Astrocyte (in vitro differentiated cells and primary cell): ENCODE data around the gene SPINK6. TPM values are rescaled to one million over a fixed set of nuclear protein-coding genes. Genes with fewer than 3 reads are reported as not detected.

Experiments used
- DNase-seq: peaks from one replicate; pipeline ENCODE4 v3.0.0-alpha.2; 2010; ENCODE audit warnings: low read depth
- FAIRE-seq: peaks from 2 replicates; lab custom pipeline; 2011; peaks lifted over from hg19 to GRCh38; lab: Jason Lieb, UNC
- H2AFZ ChIP-seq: 2 replicates; pipeline ENCODE4 v1.6.0; 2012; ENCODE audit warnings: low read depth, low read length, inconsistent platforms
- H3K27ac ChIP-seq: 2 replicates; pipeline ENCODE4 v1.5.1; 2011; ENCODE audit warnings: low read depth, low read length, inconsistent platforms
- H3K27me3 ChIP-seq: 2 replicates; pipeline ENCODE4 v1.6.0; 2011; ENCODE audit warnings: low read length, inconsistent platforms; ENCODE audit not compliant: insufficient read depth
- H3K36me3 ChIP-seq: 2 replicates; pipeline ENCODE4 v1.5.1; 2011; ENCODE audit warnings: low read length, inconsistent platforms; ENCODE audit not compliant: insufficient read depth
- H3K4me1 ChIP-seq: 2 replicates; pipeline ENCODE4 v1.5.1; 2011; ENCODE audit warnings: low read length, inconsistent platforms; ENCODE audit not compliant: insufficient read depth
- H3K4me2 ChIP-seq: 2 replicates; pipeline ENCODE4 v1.6.0; 2012; ENCODE audit warnings: low read length, inconsistent platforms
- H3K4me3 ChIP-seq: 2 replicates; pipeline ENCODE4 v1.5.1; 2011; ENCODE audit warnings: low read depth, mild to moderate bottlenecking, low read length, inconsistent platforms; ENCODE audit not compliant: insufficient read depth
- H3K79me2 ChIP-seq: 2 replicates; pipeline ENCODE4 v1.6.0; 2012; ENCODE audit warnings: mild to moderate bottlenecking, low read length, inconsistent platforms; ENCODE audit not compliant: insufficient read depth
- H3K9ac ChIP-seq: 2 replicates; pipeline ENCODE4 v1.6.0; 2012; ENCODE audit warnings: mild to moderate bottlenecking, low read length, inconsistent platforms
- H3K9me3 ChIP-seq: 2 replicates; pipeline ENCODE4 v1.5.1; 2012; ENCODE audit warnings: low read depth, mild to moderate bottlenecking, low read length, inconsistent platforms; ENCODE audit not compliant: insufficient read depth
- H4K20me1 ChIP-seq: 2 replicates; pipeline ENCODE4 v1.6.0; 2012; ENCODE audit warnings: low read length, inconsistent platforms; ENCODE audit not compliant: insufficient read depth
- H3K27ac Mint-ChIP-seq: one replicate; pipeline ENCODE4 v1.8.0; 2021; ENCODE audit warnings: mild to moderate bottlenecking, mixed read lengths; ENCODE audit not compliant: unreplicated experiment
- H3K27me3 Mint-ChIP-seq: one replicate; pipeline ENCODE4 v1.8.0; 2021; ENCODE audit warnings: low read depth, mixed read lengths; ENCODE audit not compliant: unreplicated experiment
- H3K36me3 Mint-ChIP-seq: one replicate; pipeline ENCODE4 v1.8.0; 2021; ENCODE audit warnings: low read depth, mixed read lengths; ENCODE audit not compliant: unreplicated experiment
- H3K4me1 Mint-ChIP-seq: one replicate; pipeline ENCODE4 v1.8.0; 2021; ENCODE audit warnings: low read depth, mixed read lengths; ENCODE audit not compliant: unreplicated experiment
- H3K4me3 Mint-ChIP-seq: one replicate; pipeline ENCODE4 v1.8.0; 2021; ENCODE audit warnings: mild to moderate bottlenecking, moderate library complexity, mixed read lengths; ENCODE audit not compliant: unreplicated experiment
- H3K9me3 Mint-ChIP-seq: one replicate; pipeline ENCODE4 v1.8.0; 2021; ENCODE audit warnings: mild to moderate bottlenecking, mixed read lengths; ENCODE audit not compliant: unreplicated experiment
- CTCF ChIP-seq: IDR thresholded peaks from 2 replicates; pipeline ENCODE4 v1.5.1; 2011; ENCODE audit warnings: low read depth, mild to moderate bottlenecking, inconsistent platforms, low read length, moderate library complexity; ENCODE audit not compliant: insufficient read depth
- EZH2 ChIP-seq: IDR thresholded peaks from 2 replicates; pipeline ENCODE4 v1.6.1; 2012; ENCODE audit warnings: mild to moderate bottlenecking, low read length, inconsistent platforms; ENCODE audit not compliant: insufficient read depth
- total RNA-seq: library from RNA; stranded (reverse); gene quantifications from 2 replicates; pipeline ENCODE4 v1.2.1, GENCODE V29; 2021

The SPINK6 gene
- total RNA-seq, 1 donor from 2014 or later, result not detected

- Histone ChIP-seq H3K4me3 (no peak overlapping the region), H3K9me3 (no peaks in the 10 kb centered on the region), H3K36me3 (no peaks in the 10 kb centered on the region), H3K4me1 (no peaks in the 10 kb centered on the region), H3K27me3 (no peaks in the 10 kb centered on the region), H3K4me2 (no peak overlapping the region), H3K27ac (no peak overlapping the region), H2AFZ (no peak overlapping the region), H3K79me2 (no peaks in the 10 kb centered on the region), H4K20me1 (no peaks in the 10 kb centered on the region), H3K9ac (no peak overlapping the region)
- H3K27me3 Mint-ChIP-seq, result no peaks in the 10 kb centered on the region
- H3K9me3 Mint-ChIP-seq, result peaks cover 12% of the 10 kb centered on the region
- no peaks in the 10 kb centered on the region for H3K36me3 Mint-ChIP-seq
- TF ChIP-seq CTCF (no peak), EZH2 (no peak)
- H3K4me3 Mint-ChIP-seq, result no peak overlapping the region
- FAIRE-seq, result no peak
- H3K4me1 Mint-ChIP-seq, result no peaks in the 10 kb centered on the region
- no peak for DNase-seq
- no peak overlapping the region for H3K27ac Mint-ChIP-seq
These were observed 58.4 kb downstream of the SPINK6 start for GRCh38 chr5:148261221-148261620.

Other genes starting within 250 kb of the SPINK6 start
- 0.62 and 1.3 TPM in 2 replicates for gene SPINK5, start 139.1 kb upstream of the SPINK6 start, total RNA-seq
- not detected in 2 replicates for gene SPINK14, start 34.5 kb upstream of the SPINK6 start, total RNA-seq
- not detected in 2 replicates for gene MARCOL, start 35.5 kb downstream of the SPINK6 start, total RNA-seq
- gene SPINK13, start 65.8 kb downstream of the SPINK6 start, total RNA-seq, result not detected in 2 replicates
- gene SPINK7, start 109.4 kb downstream of the SPINK6 start, total RNA-seq, result not detected in 2 replicates
- not detected in 2 replicates for gene SPINK9, start 132.5 kb downstream of the SPINK6 start, total RNA-seq
- 36.2 and 38.8 TPM in 2 replicates for gene FBXO38, start 180.9 kb downstream of the SPINK6 start, total RNA-seq